ENCODE results near the gene LCOR.

Gene LCOR

DNA sequence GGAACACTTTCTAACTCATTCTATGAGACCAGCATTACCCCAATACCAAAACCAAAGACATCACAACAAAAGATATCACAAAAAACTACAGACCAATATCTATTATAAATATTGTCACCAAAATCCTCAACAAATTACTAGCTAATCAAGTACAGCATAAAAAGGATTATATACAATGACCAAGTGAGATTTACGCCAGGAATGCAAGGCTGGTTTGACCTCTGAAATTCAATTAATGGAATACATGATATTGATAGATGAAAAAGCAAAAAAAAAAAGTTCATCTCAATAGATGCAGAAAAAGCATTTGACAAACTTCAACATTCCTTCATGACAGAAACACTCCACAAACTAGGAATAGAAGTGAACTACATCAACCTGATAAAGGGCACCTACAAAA lies 175.3 kb downstream of the LCOR start:
- H3K27me3 ChIP-seq: no peaks in the 10 kb centered on the region
- no peaks in the 10 kb centered on the region for H3K36me3 ChIP-seq
- TF ChIP-seq, protein P1, sequence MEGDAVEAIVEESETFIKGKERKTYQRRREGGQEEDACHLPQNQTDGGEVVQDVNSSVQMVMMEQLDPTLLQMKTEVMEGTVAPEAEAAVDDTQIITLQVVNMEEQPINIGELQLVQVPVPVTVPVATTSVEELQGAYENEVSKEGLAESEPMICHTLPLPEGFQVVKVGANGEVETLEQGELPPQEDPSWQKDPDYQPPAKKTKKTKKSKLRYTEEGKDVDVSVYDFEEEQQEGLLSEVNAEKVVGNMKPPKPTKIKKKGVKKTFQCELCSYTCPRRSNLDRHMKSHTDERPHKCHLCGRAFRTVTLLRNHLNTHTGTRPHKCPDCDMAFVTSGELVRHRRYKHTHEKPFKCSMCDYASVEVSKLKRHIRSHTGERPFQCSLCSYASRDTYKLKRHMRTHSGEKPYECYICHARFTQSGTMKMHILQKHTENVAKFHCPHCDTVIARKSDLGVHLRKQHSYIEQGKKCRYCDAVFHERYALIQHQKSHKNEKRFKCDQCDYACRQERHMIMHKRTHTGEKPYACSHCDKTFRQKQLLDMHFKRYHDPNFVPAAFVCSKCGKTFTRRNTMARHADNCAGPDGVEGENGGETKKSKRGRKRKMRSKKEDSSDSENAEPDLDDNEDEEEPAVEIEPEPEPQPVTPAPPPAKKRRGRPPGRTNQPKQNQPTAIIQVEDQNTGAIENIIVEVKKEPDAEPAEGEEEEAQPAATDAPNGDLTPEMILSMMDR (IDR thresholded peaks at IDR 0.05): no peak
- H3K9me3 ChIP-seq: peaks cover 7% of the 10 kb centered on the region
- H3K4me3 ChIP-seq (ENCODE audit: low read depth in 1 of 2, low read length in 1 of 2): no peak overlapping the region
- no peak overlapping the region for H3K27ac ChIP-seq
- H3K4me1 ChIP-seq (ENCODE audit: control insufficient read depth in 1 of 2, insufficient read depth in 1 of 2, low read depth in 1 of 2, low read length in 1 of 2): no peaks in the 10 kb centered on the region

DNA sequence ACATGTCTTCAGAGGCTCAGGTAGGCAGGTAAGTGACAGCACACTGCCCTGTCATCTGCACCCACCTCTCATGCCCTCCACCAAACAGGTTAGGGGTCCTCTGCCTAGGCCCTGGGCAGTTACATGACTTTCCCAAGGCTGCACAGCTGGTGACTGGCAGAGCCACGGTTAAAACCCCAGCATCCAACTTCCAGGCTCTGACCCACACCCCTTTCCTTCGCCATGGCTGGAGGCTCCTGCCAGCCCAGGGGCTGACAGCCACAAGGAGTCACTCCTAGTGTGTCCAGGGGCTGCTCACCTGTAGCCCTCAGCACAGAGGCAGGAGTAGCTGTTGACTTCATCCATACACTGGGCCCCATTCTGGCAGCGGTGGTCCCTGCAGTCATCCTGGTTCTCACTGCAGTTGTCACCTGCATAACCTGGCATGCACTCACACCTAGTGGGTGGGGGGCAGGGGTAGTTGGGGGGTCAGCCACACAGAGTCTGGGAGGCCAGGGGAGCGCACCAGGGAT lies 178.7 kb downstream of the LCOR start:
- peaks cover 7% of the 10 kb centered on the region for H3K9me3 ChIP-seq
- H3K36me3 ChIP-seq: no peaks in the 10 kb centered on the region
- TF ChIP-seq, protein P1 (IDR thresholded peaks at IDR 0.05): no peak
- H3K27ac ChIP-seq: no peak overlapping the region
- no peak overlapping the region for H3K4me3 ChIP-seq (ENCODE audit: low read depth in 1 of 2, low read length in 1 of 2)
- no peaks in the 10 kb centered on the region for H3K4me1 ChIP-seq (ENCODE audit: control insufficient read depth in 1 of 2, insufficient read depth in 1 of 2, low read depth in 1 of 2, low read length in 1 of 2)
- H3K27me3 ChIP-seq: no peaks in the 10 kb centered on the region

DNA sequence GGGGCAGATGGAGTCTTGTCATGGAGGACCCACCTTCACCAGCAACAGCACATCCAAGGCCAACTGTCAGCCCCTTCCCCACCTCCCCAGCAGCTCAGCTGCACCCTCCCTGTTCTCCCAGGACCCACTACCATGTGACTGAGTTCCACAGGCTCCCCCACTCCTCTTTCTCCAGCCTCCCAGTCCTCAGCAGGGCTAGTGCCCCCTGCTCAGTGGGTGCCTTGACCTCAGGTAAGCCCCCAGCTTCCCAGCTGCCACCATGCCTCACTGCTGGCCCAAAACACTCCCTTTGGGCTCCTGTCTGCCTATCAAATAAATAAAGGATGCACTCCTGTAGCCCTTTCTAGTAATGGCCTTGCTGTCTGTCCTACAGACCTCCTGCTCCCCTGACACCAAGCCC lies 179.3 kb downstream of the LCOR start:
- Histone ChIP-seq H3K36me3 (no peaks in the 10 kb centered on the region), H3K27me3 (no peaks in the 10 kb centered on the region), H3K27ac (no peak overlapping the region), H3K4me1 (ENCODE audit: control insufficient read depth in 1 of 2, insufficient read depth in 1 of 2, low read depth in 1 of 2, low read length in 1 of 2) (no peaks in the 10 kb centered on the region), H3K9me3 (peaks cover 7% of the 10 kb centered on the region), H3K4me3 (ENCODE audit: low read depth in 1 of 2, low read length in 1 of 2) (no peak overlapping the region)
- TF ChIP-seq, protein P1 (IDR thresholded peaks at IDR 0.05): no peak

DNA sequence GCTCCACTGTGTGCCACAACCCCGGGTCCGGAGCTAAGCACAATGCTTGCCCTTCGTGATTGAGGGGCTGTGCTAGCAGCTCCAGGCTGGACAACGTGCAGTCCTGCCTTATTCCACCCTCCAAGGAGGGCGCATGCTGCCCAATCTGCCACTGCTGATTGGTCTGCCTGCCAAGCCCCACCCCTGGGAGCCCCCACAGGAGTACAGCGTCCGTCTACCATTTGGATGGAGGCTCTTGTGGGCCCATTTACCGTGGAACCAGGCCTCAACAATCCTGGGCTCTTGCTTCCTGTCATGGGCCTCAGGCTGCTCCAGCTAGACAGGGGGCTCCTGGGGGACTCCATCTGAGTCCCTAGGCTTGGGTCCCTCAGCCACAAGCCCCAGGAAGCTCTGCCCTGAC lies 180.4 kb downstream of the LCOR start:
- no peaks in the 10 kb centered on the region for H3K27me3 ChIP-seq
- H3K36me3 ChIP-seq: no peaks in the 10 kb centered on the region
- TF ChIP-seq, protein P1 (IDR thresholded peaks at IDR 0.05): no peak
- H3K27ac ChIP-seq: no peak overlapping the region
- peaks cover 7% of the 10 kb centered on the region for H3K9me3 ChIP-seq
- H3K4me1 ChIP-seq (ENCODE audit: control insufficient read depth in 1 of 2, insufficient read depth in 1 of 2, low read depth in 1 of 2, low read length in 1 of 2): no peaks in the 10 kb centered on the region
- H3K4me3 ChIP-seq (ENCODE audit: low read depth in 1 of 2, low read length in 1 of 2): no peak overlapping the region

DNA sequence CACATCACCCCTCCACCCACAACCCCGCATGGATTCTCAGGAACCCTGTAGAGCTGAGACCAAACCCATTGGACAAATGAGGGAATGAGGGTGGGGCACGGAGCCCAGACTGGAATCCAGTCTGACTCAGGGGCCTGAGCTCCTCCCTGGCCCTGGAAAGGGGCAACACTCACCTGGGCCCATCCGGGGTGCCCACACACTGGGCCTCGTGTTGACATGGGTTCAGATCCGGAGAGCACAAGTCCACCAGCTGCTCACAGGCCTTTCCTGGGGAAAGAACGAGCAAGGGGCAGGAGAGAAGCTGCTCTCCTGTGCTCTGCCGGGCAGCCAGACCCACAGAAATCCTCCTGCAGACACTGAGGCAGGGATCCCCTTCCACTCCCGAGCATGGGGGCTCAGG lies 181.5 kb downstream of the LCOR start:
- Histone ChIP-seq H3K27me3 (no peaks in the 10 kb centered on the region), H3K4me3 (ENCODE audit: low read depth in 1 of 2, low read length in 1 of 2) (no peak overlapping the region), H3K9me3 (no peaks in the 10 kb centered on the region), H3K36me3 (no peaks in the 10 kb centered on the region), H3K27ac (no peak overlapping the region), H3K4me1 (ENCODE audit: control insufficient read depth in 1 of 2, insufficient read depth in 1 of 2, low read depth in 1 of 2, low read length in 1 of 2) (no peaks in the 10 kb centered on the region)
- TF ChIP-seq, protein P1 (IDR thresholded peaks at IDR 0.05): no peak

DNA sequence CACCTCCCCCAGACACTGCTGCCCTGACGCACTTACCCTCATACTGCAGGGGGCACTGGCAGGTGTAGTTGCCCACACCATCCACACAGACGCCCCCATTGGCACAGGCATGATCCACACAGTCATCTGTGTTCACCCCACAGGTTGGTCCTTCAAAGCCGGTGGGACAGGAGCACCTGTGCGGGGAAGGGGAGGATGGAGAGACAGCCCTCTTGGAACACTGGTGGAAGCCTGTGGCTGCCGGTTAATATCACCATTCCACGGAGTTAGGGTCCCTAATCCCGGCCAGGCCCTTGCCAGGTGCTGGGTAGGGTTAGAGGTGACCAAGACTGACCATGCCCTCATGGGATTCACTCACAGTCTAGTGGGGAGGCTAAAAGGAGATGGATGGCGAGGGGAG lies 181.9 kb downstream of the LCOR start:
- Histone ChIP-seq H3K27ac (no peak overlapping the region), H3K4me3 (ENCODE audit: low read depth in 1 of 2, low read length in 1 of 2) (no peak overlapping the region), H3K36me3 (no peaks in the 10 kb centered on the region), H3K27me3 (no peaks in the 10 kb centered on the region), H3K9me3 (no peaks in the 10 kb centered on the region), H3K4me1 (ENCODE audit: control insufficient read depth in 1 of 2, insufficient read depth in 1 of 2, low read depth in 1 of 2, low read length in 1 of 2) (no peaks in the 10 kb centered on the region)
- TF ChIP-seq, protein P1 (IDR thresholded peaks at IDR 0.05): no peak
